Activated CD8-positive, alpha-beta T cell treated with anti-CD3 and anti-CD28 coated beads, Interleukin-2, amount 10 ng/mL, durations not matched to agents 7 days and 5 days (primary cell): ENCODE measurements around the gene SLC2A4RG. TPM values are rescaled to one million over a fixed set of nuclear protein-coding genes. Genes with fewer than 3 reads are reported as not detected.
"Not testable (repeated sequence)": the region's sequence is repeated elsewhere in the genome, so short reads cannot be mapped to it uniquely, and the experiment has no call there.

Source experiments
- ATAC-seq: fragments of 150-1000 bp; cut with Tn5 transposase; one replicate; pipeline ENCODE4 v1.10.0; 2021; ENCODE audit warnings: moderate library complexity
- CTCF ChIA-PET: fragments of 350-600 bp; sonication (Branson Sonifier 250); formaldehyde crosslinking; loops from one replicate; lab custom pipeline; 2021; ENCODE audit warnings: antibody characterized with exemption; lab: Charles Lee
- POLR2A ChIA-PET: fragments of 350-600 bp; sonication (Branson Sonifier 250); formaldehyde crosslinking; loops from one replicate; lab custom pipeline; 2021; ENCODE audit warnings: antibody characterized with exemption; lab: Charles Lee
- DNase-seq: peaks from one replicate; pipeline ENCODE4 v3.0.0-alpha.2; 2020
- H3K27ac Mint-ChIP-seq: one replicate; pipeline ENCODE4 v1.8.0; 2021; ENCODE audit warnings: mild to moderate bottlenecking, mixed read lengths
- H3K27me3 Mint-ChIP-seq: one replicate; pipeline ENCODE4 v1.8.0; 2021; ENCODE audit warnings: low read depth, mixed read lengths
- H3K36me3 Mint-ChIP-seq: one replicate; pipeline ENCODE4 v1.8.0; 2021; ENCODE audit warnings: low read depth, mixed read lengths
- H3K4me1 Mint-ChIP-seq: one replicate; pipeline ENCODE4 v1.8.0; 2021; ENCODE audit warnings: low read depth, mixed read lengths
- H3K4me3 Mint-ChIP-seq: one replicate; pipeline ENCODE4 v1.8.0; 2021; ENCODE audit warnings: mild to moderate bottlenecking, mixed read lengths
- H3K9me3 Mint-ChIP-seq: one replicate; pipeline ENCODE4 v1.8.0; 2022; ENCODE audit warnings: mixed read lengths; ENCODE audit not compliant: insufficient read depth
- total RNA-seq, 2 experiments: library from RNA; stranded (reverse); gene quantifications; one replicate each; pipeline ENCODE4 v1.2.3, GENCODE V29; 2021

Gene SLC2A4RG
- total RNA-seq, 2 experiments from 2014 or later = 97.2 TPM

- peak; percentile 90 for DNase-seq
- Mint-ChIP-seq H3K27ac (peak within 1 kb of the TSS; percentile 81), H3K4me1 (peaks cover 44% of the 10 kb centered on the region), H3K9me3 (no peaks in the 10 kb centered on the region), H3K36me3 (peaks cover 65% of the 10 kb centered on the region), H3K4me3 (peak within 1 kb of the TSS; percentile 90), H3K27me3 (no peaks in the 10 kb centered on the region)
- ChIA-PET POLR2A (interaction anchor here (0.6 to 2.2 kb wide), 20 partner anchors 9 to 356 kb away, joined by 3 to 19 read pairs (median 4); partner anchors contain the start of genes GMEB2, LIME1, RTEL1 and SLC2A4RG), CTCF (interaction anchor here (0.6 to 4.2 kb wide), 28 partner anchors 8 to 350 kb away, joined by 3 to 70 read pairs (median 4); partner anchors contain the start of genes GMEB2, LIME1, RTEL1 and SAMD10)
- ATAC-seq = peak; percentile 81
These were observed 31.8 kb upstream of the SLC2A4RG start, which contains the start of the genes ARFRP1 and ZGPAT for GRCh38 chr20:63707558-63708300. TSS of gene ARFRP1 (minus strand) at chr20:63707976. CDS start at chr20:63707091, 885 bp downstream. TSS of gene ZGPAT (plus strand) at chr20:63708039. CDS start at chr20:63708581, 542 bp downstream.

GRCh38 chr20:63708301-63709148, 31.1 kb upstream of the SLC2A4RG start:
- peak overlapping the region; percentile 75 for H3K27ac Mint-ChIP-seq
- ATAC-seq = peak; percentile 15
- peaks cover 72% of the 10 kb centered on the region for H3K36me3 Mint-ChIP-seq
- no peaks in the 10 kb centered on the region for H3K27me3 Mint-ChIP-seq
- peak overlapping the region; percentile 90 for H3K4me3 Mint-ChIP-seq
- DNase-seq = peak; percentile 27
- no peaks in the 10 kb centered on the region for H3K9me3 Mint-ChIP-seq
- H3K4me1 Mint-ChIP-seq = peaks cover 45% of the 10 kb centered on the region
- ChIA-PET POLR2A (interaction anchor here (0.6 to 2.2 kb wide), 16 partner anchors 8 to 356 kb away, joined by 3 to 19 read pairs (median 5); partner anchors contain the start of genes GMEB2, LIME1, RTEL1 and SLC2A4RG), CTCF (interaction anchor here (0.6 to 4.2 kb wide), 21 partner anchors 11 to 349 kb away, joined by 3 to 70 read pairs (median 7); partner anchors contain the start of genes GMEB2, LIME1, RTEL1 and SAMD10)

- ATAC-seq (no peak), DNase-seq (peak; percentile 20)
- Mint-ChIP-seq H3K27me3 (no peaks in the 10 kb centered on the region), H3K9me3 (no peaks in the 10 kb centered on the region), H3K4me3 (peak overlapping the region; percentile 90), H3K36me3 (peaks cover 78% of the 10 kb centered on the region), H3K4me1 (peaks cover 45% of the 10 kb centered on the region), H3K27ac (peak overlapping the region; percentile 34)
- POLR2A ChIA-PET = interaction anchor here (0.6 to 2.0 kb wide), 3 partner anchors 9 to 51 kb away, joined by 3 to 5 read pairs (median 3); partner anchors contain the start of gene RTEL1
- CTCF ChIA-PET = interaction anchor here (1.9 to 4.2 kb wide), 3 partner anchors 28 to 155 kb away, joined by 15 to 70 read pairs (median 46); partner anchors contain the start of genes LIME1, SLC2A4RG and TPD52L2
These were observed 30.4 kb upstream of the SLC2A4RG start for GRCh38 chr20:63709149-63709527.

- H3K4me1 Mint-ChIP-seq = peaks cover 45% of the 10 kb centered on the region
- ATAC-seq = no peak
- peaks cover 77% of the 10 kb centered on the region for H3K36me3 Mint-ChIP-seq
- H3K9me3 Mint-ChIP-seq = peaks cover 3% of the 10 kb centered on the region
- H3K27ac Mint-ChIP-seq = no peak overlapping the region
- no peak for DNase-seq
- no peak overlapping the region for H3K4me3 Mint-ChIP-seq
- POLR2A ChIA-PET = interaction anchor here (0.8 kb wide), 1 partner anchor 32 kb away, joined by 3 read pairs; no protein-coding TSS in a partner anchor
- CTCF ChIA-PET = interaction anchor here (1.2 to 1.3 kb wide), 2 partner anchors 16 to 263 kb away, joined by 3 to 6 read pairs; no protein-coding TSS in a partner anchor
- H3K27me3 Mint-ChIP-seq = no peaks in the 10 kb centered on the region
These were observed 28.4 kb upstream of the SLC2A4RG start for GRCh38 chr20:63711085-63711645.

GRCh38 chr20:63712191-63712590, 27.4 kb upstream of the SLC2A4RG start:
- ATAC-seq = no peak
- CTCF ChIA-PET = interaction anchor here (1.3 kb wide), 1 partner anchor 262 kb away, joined by 3 read pairs; no protein-coding TSS in a partner anchor
- no peak for DNase-seq
- Mint-ChIP-seq H3K27me3 (no peaks in the 10 kb centered on the region), H3K4me3 (no peak overlapping the region), H3K4me1 (peaks cover 39% of the 10 kb centered on the region), H3K36me3 (peaks cover 79% of the 10 kb centered on the region), H3K27ac (no peak overlapping the region), H3K9me3 (peaks cover 5% of the 10 kb centered on the region)
- POLR2A ChIA-PET = no interaction called here

GRCh38 chr20:63714858-63715257, 24.7 kb upstream of the SLC2A4RG start:
- peaks cover 12% of the 10 kb centered on the region for H3K9me3 Mint-ChIP-seq
- H3K4me3 Mint-ChIP-seq = no peak overlapping the region
- ATAC-seq (no peak), DNase-seq (no peak)
- H3K36me3 Mint-ChIP-seq = peaks cover 88% of the 10 kb centered on the region
- no peaks in the 10 kb centered on the region for H3K27me3 Mint-ChIP-seq
- H3K27ac Mint-ChIP-seq = no peak overlapping the region
- POLR2A ChIA-PET = interaction anchor here (1.0 kb wide), 1 partner anchor 13 kb away, joined by 3 read pairs; no protein-coding TSS in a partner anchor
- CTCF ChIA-PET = interaction anchor here (1.3 kb wide), 1 partner anchor 7 kb away, joined by 4 read pairs; the partner anchor contains the start of genes ARFRP1 and ZGPAT
- peaks cover 32% of the 10 kb centered on the region for H3K4me1 Mint-ChIP-seq

- no peak for ATAC-seq
- Mint-ChIP-seq H3K27ac (no peak overlapping the region), H3K9me3 (peaks cover 12% of the 10 kb centered on the region), H3K36me3 (peaks cover 78% of the 10 kb centered on the region), H3K4me1 (peaks cover 22% of the 10 kb centered on the region), H3K4me3 (no peak overlapping the region), H3K27me3 (no peaks in the 10 kb centered on the region)
- POLR2A ChIA-PET = no interaction called here
- no peak for DNase-seq
- CTCF ChIA-PET = interaction anchor here (0.9 to 1.2 kb wide), 2 partner anchors 11 to 17 kb away, joined by 3 to 10 read pairs; partner anchors contain the start of genes ARFRP1, LIME1 and ZGPAT
These were observed 20.6 kb upstream of the SLC2A4RG start for GRCh38 chr20:63718996-63719395.

- POLR2A ChIA-PET = interaction anchor here (1.5 to 2.2 kb wide), 2 partner anchors 14 to 15 kb away, joined by 4 to 12 read pairs; partner anchors contain the start of genes ARFRP1, LIME1 and ZGPAT
- H3K27me3 Mint-ChIP-seq, DNase-seq, H3K4me3 Mint-ChIP-seq, H3K27ac Mint-ChIP-seq, ATAC-seq, CTCF ChIA-PET: not testable (repeated sequence)
- H3K36me3 Mint-ChIP-seq = peaks cover 67% of the 10 kb centered on the region
- peaks cover 10% of the 10 kb centered on the region for H3K9me3 Mint-ChIP-seq
- peaks cover 32% of the 10 kb centered on the region for H3K4me1 Mint-ChIP-seq
These were observed 16.5 kb upstream of the SLC2A4RG start for GRCh38 chr20:63722967-63723622.

- DNase-seq = peak; percentile 20
- not testable (repeated sequence) for H3K27ac Mint-ChIP-seq, H3K4me3 Mint-ChIP-seq, H3K27me3 Mint-ChIP-seq, H3K9me3 Mint-ChIP-seq, ATAC-seq
- ChIA-PET POLR2A (interaction anchor here (1.0 to 1.1 kb wide), 2 partner anchors 23 to 132 kb away, joined by 4 read pairs; partner anchors contain the start of genes ARFRP1 and ZGPAT), CTCF (interaction anchor here (1.1 kb wide), 1 partner anchor 23 kb away, joined by 3 read pairs; the partner anchor contains the start of genes ARFRP1 and ZGPAT)
- peaks cover 47% of the 10 kb centered on the region for H3K36me3 Mint-ChIP-seq
- peaks cover 32% of the 10 kb centered on the region for H3K4me1 Mint-ChIP-seq
These were observed 9.3 kb upstream of the SLC2A4RG start for GRCh38 chr20:63730189-63730733.

GRCh38 chr20:63731410-63731809, 8.2 kb upstream of the SLC2A4RG start:
- peaks cover 3% of the 10 kb centered on the region for H3K9me3 Mint-ChIP-seq
- no peak for ATAC-seq
- peaks cover 50% of the 10 kb centered on the region for H3K36me3 Mint-ChIP-seq
- CTCF ChIA-PET = interaction anchor here (1.1 kb wide), 1 partner anchor 24 kb away, joined by 3 read pairs; the partner anchor contains the start of genes ARFRP1 and ZGPAT
- no peak for DNase-seq
- H3K4me3 Mint-ChIP-seq = no peak overlapping the region
- peaks cover 44% of the 10 kb centered on the region for H3K4me1 Mint-ChIP-seq
- POLR2A ChIA-PET = interaction anchor here (1.0 to 1.1 kb wide), 2 partner anchors 24 to 131 kb away, joined by 4 read pairs; partner anchors contain the start of genes ARFRP1 and ZGPAT
- H3K27me3 Mint-ChIP-seq = no peaks in the 10 kb centered on the region
- no peak overlapping the region for H3K27ac Mint-ChIP-seq
